Measurements from ENCODE around the gene PARK7. TPM values are rescaled to one million over a fixed set of nuclear protein-coding genes. Genes with fewer than 3 reads are reported as not detected.

Gene PARK7
- total and polyA plus RNA-seq, 7 experiments from 2014 or later: 97.1 to 364 (median 114) TPM

- intact Hi-C loops (cut with micrococcal nuclease): no loop called here
- peak overlapping the region; percentile 87 for H3K4me3 ChIP-seq (ENCODE audit: low read length)
- ATAC-seq: no peak
- ChIA-PET POLR2A (no interaction called here), CTCF (no interaction called here)
- H3K4me1 ChIP-seq (ENCODE audit: control insufficient read depth in 2 of 2, insufficient read depth in 2 of 2, low read length in 2 of 2): peaks cover 19 to 25% of the 10 kb centered on the region in 2 donors
- no peaks in the 10 kb centered on the region for H3K27me3 ChIP-seq (ENCODE audit: control insufficient read depth in 2 of 2, insufficient read depth in 2 of 2, low read length in 2 of 2)
- no peak for DNase-seq
- peaks cover 0 to 3% (median 0%) of the 10 kb centered on the region in 5 donors for H3K36me3 Mint-ChIP-seq
- no peaks in the 10 kb centered on the region for H3K27me3 Mint-ChIP-seq
- peaks cover 9 to 46% (median 39%) of the 10 kb centered on the region in 7 donors for H3K4me1 Mint-ChIP-seq
- H3K27ac Mint-ChIP-seq: peak overlapping the region; percentile 88 to 97 (median 95)
- no peaks in the 10 kb centered on the region for H3K9me3 Mint-ChIP-seq
- no peaks in the 10 kb centered on the region for H3K36me3 ChIP-seq (ENCODE audit: control insufficient read depth in 2 of 3, insufficient read depth in 3 of 3, low read length in 3 of 3)
- peak overlapping the region; percentile 81 to 94 (median 90) for H3K4me3 Mint-ChIP-seq
- H3K27ac ChIP-seq (ENCODE audit: low read depth, low read length): peak overlapping the region; percentile 86
- H3K9me3 ChIP-seq (ENCODE audit: control insufficient read depth in 2 of 3, low read length in 3 of 3): no peaks in the 10 kb centered on the region
Observed at GRCh38 chr1:7954683-7955082, 6.8 kb upstream of the PARK7 start.

DNA sequence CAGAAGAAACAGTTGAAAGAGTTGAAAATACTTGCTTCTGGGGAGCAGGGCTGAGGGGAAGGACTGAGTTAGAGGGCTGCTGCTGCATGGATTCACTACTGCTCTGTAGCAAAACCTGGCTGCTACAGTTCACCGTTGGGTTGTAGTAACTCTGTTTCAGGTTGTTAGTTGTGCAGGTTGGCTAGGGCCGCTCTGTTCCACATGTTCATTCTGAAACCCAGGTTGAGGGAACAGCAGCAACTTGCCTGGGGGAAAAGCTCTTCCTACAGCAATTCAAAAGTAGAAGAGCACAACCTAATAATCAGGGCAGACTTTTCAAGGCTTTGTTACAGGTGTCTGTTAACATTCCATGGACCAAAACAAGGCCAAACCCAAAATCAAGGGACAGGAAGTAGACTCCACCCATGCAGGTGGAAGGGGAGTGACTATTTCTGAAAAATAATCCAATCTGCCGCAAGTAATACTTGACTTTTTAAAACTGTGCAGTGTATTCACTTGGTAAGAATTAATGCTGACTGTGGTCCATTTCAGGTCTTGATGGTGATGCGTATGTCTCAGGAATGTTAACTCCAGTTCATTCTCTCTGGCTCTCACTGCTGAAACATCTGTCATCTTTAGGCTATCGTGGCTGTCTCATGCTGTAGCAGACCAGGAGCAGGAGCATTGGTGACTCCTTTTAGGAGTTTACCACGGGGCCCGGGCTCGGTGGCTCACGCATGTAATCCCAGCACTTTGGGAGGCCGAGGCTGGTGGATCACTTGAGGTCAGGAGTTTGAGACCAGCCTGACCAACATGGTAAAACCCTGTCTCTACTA lies 5.1 kb upstream of the PARK7 start:
- H3K9me3 Mint-ChIP-seq: peaks cover 0 to 3% (median 0%) of the 10 kb centered on the region in 11 donors
- CTCF ChIA-PET: no interaction called here
- peaks cover 0 to 3% (median 0%) of the 10 kb centered on the region in 5 donors for H3K36me3 Mint-ChIP-seq
- peak overlapping the region in 9 of 10 donors; percentile 2 to 89 (median 34) for H3K4me3 Mint-ChIP-seq
- Histone ChIP-seq H3K27ac (ENCODE audit: low read depth, low read length) (no peak overlapping the region), H3K9me3 (ENCODE audit: control insufficient read depth in 2 of 3, low read length in 3 of 3) (no peaks in the 10 kb centered on the region), H3K27me3 (ENCODE audit: control insufficient read depth in 2 of 2, insufficient read depth in 2 of 2, low read length in 2 of 2) (no peaks in the 10 kb centered on the region), H3K4me3 (ENCODE audit: low read length) (no peak overlapping the region), H3K36me3 (ENCODE audit: control insufficient read depth in 2 of 3, insufficient read depth in 3 of 3, low read length in 3 of 3) (no peaks in the 10 kb centered on the region), H3K4me1 (ENCODE audit: control insufficient read depth in 2 of 2, insufficient read depth in 2 of 2, low read length in 2 of 2) (peaks cover 22 to 30% of the 10 kb centered on the region in 2 donors)
- DNase-seq: no peak
- no peaks in the 10 kb centered on the region for H3K27me3 Mint-ChIP-seq
- no peak for ATAC-seq
- peaks cover 11 to 59% (median 46%) of the 10 kb centered on the region in 7 donors for H3K4me1 Mint-ChIP-seq
- POLR2A ChIA-PET: interaction anchor here (0.7 kb wide), 1 partner anchor 280 kb away, joined by 4 read pairs; no protein-coding TSS in a partner anchor
- peak overlapping the region in 8 of 9 donors; percentile 14 to 95 (median 62) for H3K27ac Mint-ChIP-seq
- intact Hi-C loops (cut with micrococcal nuclease): no loop called here

DNA sequence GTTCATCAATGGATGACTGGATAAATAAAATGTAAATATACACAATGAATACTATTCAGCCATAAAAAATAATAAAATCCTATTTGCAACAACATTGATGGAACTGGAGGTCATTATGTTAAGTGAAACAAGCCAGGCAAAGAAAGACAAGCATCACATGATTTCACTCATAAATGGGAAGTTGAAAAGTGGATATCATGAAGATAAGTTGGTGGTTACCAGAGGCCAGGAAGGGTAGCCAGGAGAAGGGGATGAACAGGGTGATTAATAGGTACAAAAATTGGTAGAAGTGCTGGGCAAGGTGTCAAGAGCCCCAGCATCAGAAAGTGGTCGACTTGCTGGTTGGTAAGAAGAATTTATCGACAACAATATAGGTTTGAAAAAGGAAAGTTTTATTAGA lies 1.3 kb upstream of the PARK7 start:
- no peaks in the 10 kb centered on the region for H3K27me3 ChIP-seq (ENCODE audit: control insufficient read depth in 2 of 2, insufficient read depth in 2 of 2, low read length in 2 of 2)
- peaks cover 0 to 19% (median 8%) of the 10 kb centered on the region in 5 donors for H3K36me3 Mint-ChIP-seq
- peak overlapping the region; percentile 95 for H3K27ac ChIP-seq (ENCODE audit: low read depth, low read length)
- intact Hi-C loops (cut with micrococcal nuclease): loop anchor here in 1 of 2 donors (2.0 to 10.0 kb wide), 3 partner anchors 57 to 1575 kb away; partner anchors contain the start of gene SLC25A33
- H3K4me3 Mint-ChIP-seq: peak overlapping the region; percentile 74 to 100 (median 97)
- peaks cover 38 to 47% of the 10 kb centered on the region in 2 donors for H3K4me1 ChIP-seq (ENCODE audit: control insufficient read depth in 2 of 2, insufficient read depth in 2 of 2, low read length in 2 of 2)
- peaks cover 16 to 81% (median 61%) of the 10 kb centered on the region in 7 donors for H3K4me1 Mint-ChIP-seq
- no peak for ATAC-seq
- ChIA-PET CTCF (no interaction called here), POLR2A (interaction anchor here (1.6 kb wide), 1 partner anchor 11 kb away, joined by 3 read pairs; no protein-coding TSS in a partner anchor)
- no peaks in the 10 kb centered on the region for H3K27me3 Mint-ChIP-seq
- H3K27ac Mint-ChIP-seq: peak overlapping the region; percentile 82 to 100 (median 98)
- H3K9me3 Mint-ChIP-seq: peaks cover 0 to 4% (median 0%) of the 10 kb centered on the region in 11 donors
- H3K4me3 ChIP-seq (ENCODE audit: low read length): peak overlapping the region; percentile 65
- H3K9me3 ChIP-seq (ENCODE audit: control insufficient read depth in 2 of 3, low read length in 3 of 3): no peaks in the 10 kb centered on the region
- no peak for DNase-seq
- H3K36me3 ChIP-seq (ENCODE audit: control insufficient read depth in 2 of 3, insufficient read depth in 3 of 3, low read length in 3 of 3): peaks cover 0 to 20% (median 3%) of the 10 kb centered on the region in 3 experiments

GRCh38 chr1:7960867-7961215 lies 670 bp upstream of the PARK7 start:
- peaks cover 0 to 23% (median 11%) of the 10 kb centered on the region in 5 donors for H3K36me3 Mint-ChIP-seq
- no peaks in the 10 kb centered on the region for H3K9me3 ChIP-seq (ENCODE audit: control insufficient read depth in 2 of 3, low read length in 3 of 3)
- H3K4me3 Mint-ChIP-seq: peak overlapping the region; percentile 84 to 100 (median 98)
- no peaks in the 10 kb centered on the region for H3K27me3 Mint-ChIP-seq
- H3K36me3 ChIP-seq (ENCODE audit: control insufficient read depth in 2 of 3, insufficient read depth in 3 of 3, low read length in 3 of 3): peaks cover 0 to 27% (median 5%) of the 10 kb centered on the region in 3 experiments
- peak overlapping the region; percentile 97 to 100 (median 99) for H3K27ac Mint-ChIP-seq
- ATAC-seq: peak; percentile 37
- H3K4me1 Mint-ChIP-seq: peaks cover 16 to 80% (median 62%) of the 10 kb centered on the region in 7 donors
- peaks cover 0 to 4% (median 0%) of the 10 kb centered on the region in 11 donors for H3K9me3 Mint-ChIP-seq
- no peaks in the 10 kb centered on the region for H3K27me3 ChIP-seq (ENCODE audit: control insufficient read depth in 2 of 2, insufficient read depth in 2 of 2, low read length in 2 of 2)
- ChIA-PET POLR2A (interaction anchor here (0.6 to 2.2 kb wide), 7 partner anchors 9 to 458 kb away, joined by 3 to 6 read pairs (median 3); no protein-coding TSS in a partner anchor), CTCF (no interaction called here)
- DNase-seq: no peak
- H3K4me1 ChIP-seq (ENCODE audit: control insufficient read depth in 2 of 2, insufficient read depth in 2 of 2, low read length in 2 of 2): peaks cover 34 to 46% of the 10 kb centered on the region in 2 donors
- intact Hi-C loops (cut with micrococcal nuclease): loop anchor here (1.0 to 10.0 kb wide), 9 partner anchors 8 to 1574 kb away; partner anchors contain the start of genes ENO1 (in 1 of the 2), ERRFI1 (in 1 of the 2) and SLC25A33 (in 1 of the 2)
- peak overlapping the region; percentile 95 for H3K27ac ChIP-seq (ENCODE audit: low read depth, low read length)
- H3K4me3 ChIP-seq (ENCODE audit: low read length): peak overlapping the region; percentile 65

GRCh38 chr1:7962014-7962335 lies 464 bp downstream of the PARK7 start:
- H3K36me3 ChIP-seq (ENCODE audit: control insufficient read depth in 2 of 3, insufficient read depth in 3 of 3, low read length in 3 of 3): peaks cover 0 to 37% (median 5%) of the 10 kb centered on the region in 3 experiments
- Mint-ChIP-seq H3K9me3 (peaks cover 0 to 4% (median 0%) of the 10 kb centered on the region in 11 donors), H3K4me1 (peaks cover 18 to 81% (median 60%) of the 10 kb centered on the region in 7 donors), H3K36me3 (peaks cover 0 to 28% (median 15%) of the 10 kb centered on the region in 5 donors), H3K27me3 (no peaks in the 10 kb centered on the region), H3K4me3 (peak overlapping the region; percentile 84 to 100 (median 96)), H3K27ac (peak overlapping the region; percentile 96 to 99 (median 98))
- no peaks in the 10 kb centered on the region for H3K9me3 ChIP-seq (ENCODE audit: control insufficient read depth in 2 of 3, low read length in 3 of 3)
- H3K27me3 ChIP-seq (ENCODE audit: control insufficient read depth in 2 of 2, insufficient read depth in 2 of 2, low read length in 2 of 2): no peaks in the 10 kb centered on the region
- DNase-seq: peak in 1 of 9 donors; percentile 48
- POLR2A ChIA-PET: interaction anchor here (0.7 to 2.2 kb wide), 5 partner anchors 8 to 436 kb away, joined by 3 to 6 read pairs (median 3); no protein-coding TSS in a partner anchor
- CTCF ChIA-PET: interaction anchor here (1.1 kb wide), 1 partner anchor 61 kb away, joined by 3 read pairs; no protein-coding TSS in a partner anchor
- peak overlapping the region; percentile 65 for H3K4me3 ChIP-seq (ENCODE audit: low read length)
- ATAC-seq: peak; percentile 18
- intact Hi-C loops (cut with micrococcal nuclease): loop anchor here in 1 of 2 donors (10.0 kb wide), 1 partner anchor 1573 kb away; the partner anchor contains the start of gene SLC25A33
- peak overlapping the region; percentile 95 for H3K27ac ChIP-seq (ENCODE audit: low read depth, low read length)
- peaks cover 24 to 39% of the 10 kb centered on the region in 2 donors for H3K4me1 ChIP-seq (ENCODE audit: control insufficient read depth in 2 of 2, insufficient read depth in 2 of 2, low read length in 2 of 2)

- Mint-ChIP-seq H3K27ac (peak overlapping the region; percentile 96 to 99 (median 98)), H3K36me3 (peaks cover 0 to 31% (median 17%) of the 10 kb centered on the region in 5 donors), H3K4me3 (peak overlapping the region; percentile 84 to 100 (median 96)), H3K4me1 (peaks cover 23 to 83% (median 63%) of the 10 kb centered on the region in 7 donors), H3K9me3 (peaks cover 0 to 4% (median 0%) of the 10 kb centered on the region in 11 donors), H3K27me3 (no peaks in the 10 kb centered on the region)
- DNase-seq: no peak
- Histone ChIP-seq H3K36me3 (ENCODE audit: control insufficient read depth in 2 of 3, insufficient read depth in 3 of 3, low read length in 3 of 3) (peaks cover 0 to 41% (median 8%) of the 10 kb centered on the region in 3 experiments), H3K27me3 (ENCODE audit: control insufficient read depth in 2 of 2, insufficient read depth in 2 of 2, low read length in 2 of 2) (no peaks in the 10 kb centered on the region), H3K4me1 (ENCODE audit: control insufficient read depth in 2 of 2, insufficient read depth in 2 of 2, low read length in 2 of 2) (peaks cover 21 to 39% of the 10 kb centered on the region in 2 donors), H3K9me3 (ENCODE audit: control insufficient read depth in 2 of 3, low read length in 3 of 3) (no peaks in the 10 kb centered on the region), H3K27ac (ENCODE audit: low read depth, low read length) (peak overlapping the region; percentile 95), H3K4me3 (ENCODE audit: low read length) (peak overlapping the region; percentile 65)
- intact Hi-C loops (cut with micrococcal nuclease): loop anchor here in 1 of 2 donors (10.0 kb wide), 1 partner anchor 1572 kb away; the partner anchor contains the start of gene SLC25A33
- CTCF ChIA-PET: interaction anchor here (0.7 to 1.1 kb wide), 3 partner anchors 21 to 61 kb away, joined by 3 read pairs; no protein-coding TSS in a partner anchor
- POLR2A ChIA-PET: interaction anchor here (0.6 to 2.2 kb wide), 7 partner anchors 7 to 435 kb away, joined by 3 to 6 read pairs (median 3); no protein-coding TSS in a partner anchor
- no peak for ATAC-seq
Observed at GRCh38 chr1:7962636-7963377, 1.3 kb downstream of the PARK7 start.

All from naive thymus-derived CD4-positive, alpha-beta T cell (primary cell).